Stimulated activated CD8-positive, alpha-beta memory T cell treated with anti-CD3 and anti-CD28 coated beads, Interleukin-12 subunit alpha, Interleukin-12 subunit beta, amount 100 ng/mL, for 1 hour (primary cell): ENCODE measurements around the gene SMAP2.
A peak's percentile ranks its signal among the peaks of the same experiment; 100 is the strongest.

Experiments used
- DNase-seq: peaks from one replicate; pipeline ENCODE4 v3.0.0-alpha.2; 2020; ENCODE audit warnings: low read depth

The SMAP2 gene

DNA sequence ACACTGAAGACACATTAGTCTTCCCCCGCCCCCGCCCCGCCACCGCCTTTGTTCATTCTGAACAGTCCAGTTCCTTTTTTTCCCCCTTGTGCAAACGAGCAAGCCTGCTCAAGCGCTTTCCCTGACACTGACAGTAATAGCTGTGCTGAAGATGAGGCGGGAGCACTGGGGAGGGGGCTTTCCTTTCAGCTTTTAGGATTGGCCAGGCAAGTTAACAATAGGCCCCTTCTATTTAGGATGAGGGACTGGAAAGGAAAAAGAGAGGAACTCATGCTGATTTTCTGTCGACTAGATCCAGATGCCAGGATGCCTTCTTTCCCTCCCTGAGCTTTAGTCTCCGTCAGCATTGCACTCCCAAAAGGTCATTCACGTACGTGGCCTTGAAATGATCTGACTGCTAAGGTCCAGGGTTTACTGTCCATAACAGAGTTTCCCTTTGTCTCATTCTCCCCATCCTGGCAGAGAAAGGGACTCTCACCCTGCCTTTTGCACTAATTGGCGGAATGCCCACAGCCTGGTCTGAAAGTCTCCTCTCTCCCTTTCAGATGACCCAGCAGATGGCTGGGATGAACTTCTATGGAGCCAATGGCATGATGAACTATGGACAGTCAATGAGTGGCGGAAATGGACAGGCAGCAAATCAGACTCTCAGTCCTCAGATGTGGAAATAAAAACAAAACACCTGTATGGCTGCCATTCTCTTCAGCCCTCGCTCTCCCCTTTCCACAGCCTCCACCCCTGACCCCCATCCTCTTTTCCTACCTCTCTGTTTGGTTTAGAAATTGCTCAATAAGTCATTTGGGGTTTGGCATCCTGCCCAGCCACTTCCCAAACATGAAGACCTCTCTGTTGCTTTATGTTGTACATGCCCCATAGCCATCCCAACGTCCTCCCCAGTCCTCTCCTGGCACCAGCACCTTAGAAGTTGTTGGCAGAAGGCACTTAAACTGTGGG is 48.2 kb downstream of the SMAP2 start:
- DNase-seq = no peak

- no peak for DNase-seq
These were observed 49.2 kb downstream of the SMAP2 start for GRCh38 chr1:40422630-40423263.

GRCh38 chr1:40423264-40423642 is 49.7 kb downstream of the SMAP2 start:
- no peak for DNase-seq

- DNase-seq = no peak
These were observed 50.6 kb downstream of the SMAP2 start for GRCh38 chr1:40423951-40424618.

- DNase-seq = no peak
These were observed 51.7 kb downstream of the SMAP2 start for GRCh38 chr1:40425198-40425597.

- DNase-seq = no peak
These were observed 57.9 kb downstream of the SMAP2 start for GRCh38 chr1:40431385-40431784.

DNA sequence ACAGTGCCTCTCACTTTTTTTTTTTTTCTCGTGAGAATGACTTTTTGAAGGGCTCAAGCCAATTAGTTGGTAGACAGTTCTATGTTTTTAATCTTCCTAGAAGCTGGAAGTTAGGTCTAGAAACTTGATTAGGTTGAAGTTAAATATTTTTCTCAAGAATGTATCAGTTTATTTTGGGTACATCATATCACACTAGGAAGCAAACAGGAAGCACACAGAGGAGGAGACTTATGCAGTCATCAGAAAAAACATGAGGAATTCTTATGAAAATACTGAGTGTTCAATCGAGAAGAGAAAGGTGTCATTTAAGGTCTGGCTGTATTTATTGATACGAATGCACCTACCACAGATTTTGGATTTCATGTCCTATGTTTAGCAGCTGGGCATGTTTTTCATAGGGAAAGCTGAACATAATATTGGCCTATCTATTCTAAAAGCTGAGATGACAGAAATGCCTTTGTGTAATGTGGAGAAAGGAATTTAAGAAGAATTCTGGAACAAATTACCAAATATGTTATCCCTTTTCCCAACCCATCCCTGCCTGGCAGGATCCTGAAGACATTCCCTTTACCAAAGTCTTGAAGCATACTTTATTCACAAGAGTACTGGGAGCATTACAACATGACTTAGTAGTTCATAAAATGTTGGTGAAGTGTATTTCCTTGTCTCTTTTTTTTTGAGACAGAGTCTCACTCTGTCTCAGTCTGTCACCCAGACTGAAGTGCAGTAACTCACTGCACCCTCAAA is 59.3 kb downstream of the SMAP2 start:
- no peak for DNase-seq

GRCh38 chr1:40435471-40435870 is 61.9 kb downstream of the SMAP2 start:
- no peak for DNase-seq

- no peak for DNase-seq
These were observed 62.3 kb downstream of the SMAP2 start for GRCh38 chr1:40435876-40436275.

- no peak for DNase-seq
These were observed 65.0 kb downstream of the SMAP2 start for GRCh38 chr1:40438391-40439015.

- DNase-seq = no peak
These were observed 65.7 kb downstream of the SMAP2 start for GRCh38 chr1:40439247-40439646.

DNA sequence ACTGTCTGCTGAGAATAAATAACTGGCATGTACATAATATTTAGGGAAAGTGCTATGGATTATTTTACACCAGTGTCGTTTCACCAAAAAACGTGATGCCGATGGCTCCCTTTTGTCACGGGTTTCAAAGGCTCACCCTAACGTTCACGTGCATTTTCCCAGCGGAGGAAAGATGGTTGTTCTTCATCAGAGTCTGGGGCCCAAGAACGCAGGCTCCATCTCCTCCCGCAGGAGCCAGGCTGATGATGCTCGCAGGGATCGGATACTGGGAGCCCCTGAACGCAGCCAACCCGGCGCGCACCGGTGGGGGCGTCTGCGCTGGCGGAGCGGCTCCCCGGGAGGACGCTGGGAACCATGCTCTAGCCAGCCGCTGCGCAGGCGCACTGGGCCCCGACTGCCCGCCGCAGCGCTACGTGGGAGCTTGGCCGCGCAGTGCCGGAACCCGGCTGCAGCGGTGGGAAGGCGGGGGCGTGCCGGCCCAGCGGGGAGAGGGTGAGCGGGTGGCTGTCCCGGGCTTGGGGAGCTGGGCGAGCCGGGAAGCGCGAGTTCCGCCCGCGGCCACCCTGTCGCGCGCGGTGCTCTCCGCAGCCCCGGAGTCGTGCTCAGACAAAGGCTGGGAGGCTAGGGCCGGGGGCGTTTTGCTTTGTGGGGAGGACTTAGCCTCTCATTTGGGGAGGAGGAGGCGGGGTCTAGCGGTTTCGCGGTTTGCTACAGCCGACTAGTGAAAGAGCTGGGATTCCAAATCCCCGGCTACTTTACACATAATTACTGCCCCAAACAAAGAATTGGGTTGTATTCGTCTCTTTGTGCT is 76.4 kb downstream of the SMAP2 start, which contains the start of gene ZFP69B:
ZFP69B (plus strand) TSS at position 793 of the 811 bp plus-strand sequence. CDS start 486 bp downstream, outside the sequence.
- peak; percentile 81 for DNase-seq

GRCh38 chr1:40450495-40451237 is 77.1 kb downstream of the SMAP2 start:
- DNase-seq = peak; percentile 67

- DNase-seq = no peak
These were observed 77.7 kb downstream of the SMAP2 start for GRCh38 chr1:40451238-40451585.

DNA sequence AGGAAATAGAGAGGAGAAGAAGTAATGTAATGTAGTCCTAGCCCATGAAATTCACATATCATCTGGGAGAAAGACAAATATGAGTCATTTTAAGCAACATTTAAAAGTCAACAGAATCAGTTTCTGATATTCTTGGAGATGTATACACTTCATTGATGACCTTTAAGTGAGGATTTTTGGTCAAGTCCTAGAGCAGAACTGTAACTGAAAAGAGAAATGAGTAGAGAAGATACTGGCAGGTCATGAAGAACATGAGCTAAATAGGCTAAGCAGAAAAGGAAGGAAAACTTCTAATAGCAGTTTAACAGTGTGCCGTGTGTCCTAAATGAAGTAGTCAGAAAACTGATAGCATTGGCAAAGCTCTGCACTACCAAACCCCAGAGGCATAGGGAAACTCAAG is 81.3 kb downstream of the SMAP2 start:
- no peak for DNase-seq

DNA sequence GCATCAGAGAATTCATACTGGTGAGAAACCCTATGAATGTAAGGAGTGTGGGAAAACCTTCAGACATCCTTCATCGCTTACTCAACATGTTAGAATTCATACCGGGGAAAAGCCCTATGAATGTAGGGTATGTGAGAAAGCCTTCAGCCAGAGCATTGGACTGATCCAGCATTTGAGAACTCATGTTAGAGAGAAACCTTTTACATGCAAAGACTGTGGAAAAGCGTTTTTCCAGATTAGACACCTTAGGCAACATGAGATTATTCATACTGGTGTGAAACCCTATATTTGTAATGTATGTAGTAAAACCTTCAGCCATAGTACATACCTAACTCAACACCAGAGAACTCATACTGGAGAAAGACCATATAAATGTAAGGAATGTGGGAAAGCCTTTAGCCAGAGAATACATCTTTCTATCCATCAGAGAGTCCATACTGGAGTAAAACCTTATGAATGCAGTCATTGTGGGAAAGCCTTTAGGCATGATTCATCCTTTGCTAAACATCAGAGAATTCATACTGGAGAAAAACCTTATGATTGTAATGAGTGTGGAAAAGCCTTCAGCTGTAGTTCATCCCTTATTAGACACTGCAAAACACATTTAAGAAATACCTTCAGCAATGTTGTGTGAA is 89.5 kb downstream of the SMAP2 start:
- DNase-seq = no peak

DNA sequence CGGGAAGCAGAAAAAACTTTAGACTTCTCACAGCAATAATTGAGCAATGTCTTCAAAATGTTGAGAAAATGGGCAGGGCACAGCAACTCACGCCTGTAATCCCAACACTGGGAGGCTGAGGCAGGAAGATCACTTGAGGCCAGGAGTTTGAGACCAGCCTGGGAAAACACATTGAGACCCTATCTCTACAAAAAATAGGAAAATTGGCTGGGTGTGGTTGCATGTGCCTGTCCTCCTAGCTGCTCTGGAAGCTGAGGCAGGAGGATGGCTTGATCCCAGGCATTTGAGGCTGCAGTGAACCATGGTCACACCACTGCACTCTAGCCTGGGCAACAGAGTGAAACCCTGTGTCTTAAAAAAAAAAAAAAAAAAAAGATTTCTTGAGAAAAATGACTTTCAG is 95.8 kb downstream of the SMAP2 start:
- DNase-seq = no peak
